CD4-positive, alpha-beta T cell treated with Interferon alpha-2 for 1 hour (primary cell): ENCODE data around the gene ACY1.

Experiments used
- DNase-seq, 2 donors: peaks; one replicate each; pipeline ENCODE4 v3.0.0-alpha.2; 2020 to 2022

ACY1 gene

GRCh38 chr3:51982838-51983577 is at the start of gene ACY1:
TSS of gene ACY1 (plus strand) at chr3:51983535. CDS start at chr3:51984065, 530 bp downstream.
- DNase-seq, result peak; percentile 59 to 78

GRCh38 chr3:51934139-51934850 is 49.0 kb upstream of the ACY1 start:
- no peak for DNase-seq

- no peak for DNase-seq
Observed at GRCh38 chr3:51934991-51935885, 48.1 kb upstream of the ACY1 start.

GRCh38 chr3:51935886-51936755 is 47.2 kb upstream of the ACY1 start:
- DNase-seq, result no peak

GRCh38 chr3:51937014-51937413 is 46.3 kb upstream of the ACY1 start:
- DNase-seq, result no peak

GRCh38 chr3:51937611-51938450 is 45.5 kb upstream of the ACY1 start:
- no peak for DNase-seq

GRCh38 chr3:51938780-51939425 is 44.4 kb upstream of the ACY1 start:
- no peak for DNase-seq

- no peak for DNase-seq
Observed at GRCh38 chr3:51940648-51941462, 42.5 kb upstream of the ACY1 start.

GRCh38 chr3:51941463-51941797 is 41.9 kb upstream of the ACY1 start:
- DNase-seq, result no peak

- peak; percentile 100 for DNase-seq
Observed at GRCh38 chr3:51941798-51942602, 41.3 kb upstream of the ACY1 start, which contains the start of the genes PARP3 and RRP9. TSS of gene PARP3 (plus strand) at chr3:51942363. CDS start at chr3:51943356, 993 bp downstream. TSS of gene RRP9 (minus strand) at chr3:51941904. CDS start at chr3:51941867, 37 bp downstream.

- DNase-seq, result peak; percentile 53 to 68
Observed at GRCh38 chr3:51942603-51943450, 40.5 kb upstream of the ACY1 start.

- DNase-seq, result no peak
Observed at GRCh38 chr3:51943451-51944391, 39.6 kb upstream of the ACY1 start.

GRCh38 chr3:51944451-51945021 is 38.8 kb upstream of the ACY1 start:
- no peak for DNase-seq

- DNase-seq, result no peak
Observed at GRCh38 chr3:51945031-51945840, 38.1 kb upstream of the ACY1 start.

- no peak for DNase-seq
Observed at GRCh38 chr3:51945926-51946705, 37.2 kb upstream of the ACY1 start.
